NCI-H226 (cell line): ENCODE data around the gene COTL1.

ENCODE experiments used
- DNase-seq: peaks from one replicate; pipeline ENCODE4 v3.0.0-alpha.2; 2015

The COTL1 gene

GRCh38 chr16:84613408-84614072 lies 4.3 kb downstream of the COTL1 start:
- DNase-seq, result no peak

GRCh38 chr16:84612686-84613085 lies 5.2 kb downstream of the COTL1 start:
- no peak for DNase-seq

DNA sequence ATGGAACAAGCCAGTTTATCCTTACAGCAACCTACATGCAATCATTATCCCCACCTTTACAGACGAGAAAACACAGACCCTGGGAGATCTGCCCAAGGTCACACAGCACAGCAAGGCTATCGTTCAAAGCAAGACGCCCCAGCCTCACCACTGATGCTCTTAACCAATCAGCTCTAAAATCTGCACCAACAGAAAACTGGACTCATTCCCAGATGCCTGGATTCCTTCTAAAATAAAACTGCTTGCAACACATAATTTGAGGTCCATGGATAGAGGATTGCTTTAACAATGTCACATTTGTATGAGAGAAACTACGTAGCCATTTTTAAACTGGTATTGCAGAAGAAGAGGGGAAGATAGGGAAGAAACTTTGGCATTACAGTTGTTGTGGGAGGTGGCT lies 6.8 kb downstream of the COTL1 start:
- DNase-seq, result no peak

- DNase-seq, result no peak
These were observed 7.5 kb downstream of the COTL1 start for GRCh38 chr16:84610376-84610775.

GRCh38 chr16:84609563-84610177 lies 8.2 kb downstream of the COTL1 start:
- DNase-seq, result no peak

DNA sequence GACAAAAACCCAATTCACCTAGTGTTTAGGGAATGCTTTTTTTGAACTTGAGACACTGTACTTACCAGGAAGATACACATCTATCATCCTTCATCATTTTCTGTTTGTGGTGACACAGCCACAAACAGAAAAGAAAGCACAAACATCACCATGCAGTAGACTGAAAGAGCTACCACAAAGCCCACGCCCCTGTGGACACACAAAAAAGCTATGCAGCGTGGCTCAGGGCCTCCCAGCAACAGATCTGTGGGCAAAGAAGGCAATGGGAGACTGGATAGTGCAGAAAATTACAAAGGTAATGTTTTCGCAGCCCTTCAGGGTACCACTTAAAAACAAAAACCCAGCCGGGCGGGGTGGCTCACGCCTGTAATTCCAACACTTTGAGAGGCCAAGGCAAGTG lies 9.6 kb downstream of the COTL1 start:
- DNase-seq, result no peak

GRCh38 chr16:84607694-84608093 lies 10.2 kb downstream of the COTL1 start:
- no peak for DNase-seq

DNA sequence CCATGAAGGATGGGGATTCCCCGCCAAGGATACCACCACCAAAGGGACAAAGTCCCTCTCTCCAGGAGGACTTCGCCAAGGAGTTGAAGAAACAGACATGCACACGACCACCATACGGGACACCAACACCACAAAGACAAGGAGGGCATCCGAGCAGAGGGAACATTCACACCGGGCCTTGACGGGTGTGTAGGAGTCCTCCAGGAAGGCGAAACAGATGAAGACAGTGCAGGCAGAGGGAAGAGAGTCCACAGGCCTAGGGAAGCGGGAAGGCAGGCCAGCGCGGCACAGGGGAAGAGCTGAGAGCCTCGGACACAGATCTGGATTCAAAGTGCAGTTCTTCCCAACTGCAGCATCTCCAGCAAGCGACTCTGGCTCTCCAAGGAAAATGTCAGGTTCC lies 10.8 kb downstream of the COTL1 start:
- no peak for DNase-seq

DNA sequence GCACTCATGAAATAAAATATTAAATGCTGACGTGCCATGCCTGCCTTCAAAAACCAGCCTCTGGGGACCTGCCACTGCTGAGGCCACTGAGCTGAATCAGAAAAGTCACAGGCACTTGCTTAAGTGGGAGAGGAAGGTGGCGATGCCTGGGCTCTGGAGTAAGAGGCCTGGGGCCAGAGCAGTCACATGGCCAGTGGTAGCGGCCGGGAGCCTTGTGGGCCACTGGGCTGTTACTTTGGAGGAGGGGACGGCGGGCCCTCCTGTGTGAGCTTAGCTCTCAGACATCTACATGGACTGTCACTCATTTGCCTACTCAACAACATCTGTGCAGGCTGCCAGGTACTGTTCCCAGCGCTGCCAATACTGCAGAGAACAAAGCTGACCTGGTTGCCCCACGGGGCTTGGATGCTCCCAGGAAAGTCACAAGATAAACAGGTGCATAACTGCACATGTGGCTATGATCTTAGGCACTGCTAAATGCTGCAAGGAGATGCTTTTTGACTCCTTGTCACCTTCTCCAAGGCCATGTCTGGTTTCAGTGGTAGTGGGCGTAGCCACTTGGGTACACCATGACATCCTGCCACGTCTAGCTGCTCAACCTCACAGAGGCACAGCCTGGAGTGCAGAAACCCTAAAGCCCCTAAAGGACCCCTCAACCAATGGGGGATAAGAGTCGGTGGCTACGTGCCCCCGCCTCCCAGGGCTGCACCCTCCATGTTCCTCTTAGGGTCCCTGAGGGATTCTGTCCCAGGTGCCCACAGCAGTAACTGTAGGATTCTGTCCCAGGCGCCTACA lies 11.6 kb downstream of the COTL1 start:
- DNase-seq, result no peak

GRCh38 chr16:84605339-84605848 lies 12.5 kb downstream of the COTL1 start:
- DNase-seq, result no peak

DNA sequence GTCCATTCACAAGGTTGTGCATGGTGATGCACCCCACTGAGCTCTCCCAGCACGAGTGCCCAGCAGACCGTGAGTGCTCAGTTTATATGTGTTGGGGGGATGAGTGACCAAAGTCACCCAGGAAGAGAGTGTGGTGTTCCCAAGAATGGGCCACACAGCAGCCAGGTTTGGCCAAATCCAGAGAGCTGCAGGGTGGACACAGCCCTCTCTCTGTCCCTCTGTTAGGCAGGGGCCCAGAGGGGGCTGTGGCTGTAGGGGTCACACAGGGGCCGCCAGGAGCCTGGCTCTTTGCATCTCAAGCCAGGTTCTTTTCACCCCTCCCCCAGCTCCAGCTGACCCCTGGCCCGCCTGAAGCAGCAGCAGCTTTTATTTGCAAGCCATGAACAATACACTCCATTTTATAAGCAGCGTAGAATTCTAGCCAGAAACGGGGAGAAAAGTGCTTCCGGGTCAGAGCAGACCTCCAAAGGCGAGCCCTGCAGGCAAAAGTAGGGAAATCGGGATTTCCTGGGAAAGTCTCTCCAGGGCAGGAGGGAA lies 13.3 kb downstream of the COTL1 start:
- DNase-seq, result no peak

DNA sequence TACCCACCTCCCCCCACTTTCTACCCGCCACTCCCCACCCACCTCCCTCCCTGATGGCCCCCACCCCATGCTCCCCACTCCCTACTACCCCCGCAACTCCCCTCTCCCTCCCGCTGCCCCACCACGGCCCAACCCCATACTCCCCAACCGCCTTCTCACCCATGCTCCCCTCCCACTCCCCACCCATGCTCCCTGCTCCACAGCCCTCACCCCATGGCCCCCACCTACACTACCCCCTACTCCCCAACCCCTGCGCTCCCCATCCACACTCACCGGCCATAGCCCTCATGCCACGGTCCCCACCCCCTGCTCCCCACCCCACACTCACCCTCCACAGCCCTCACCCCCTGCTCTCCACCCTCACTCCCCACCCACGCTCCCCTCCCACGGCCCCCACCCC lies 13.9 kb downstream of the COTL1 start:
- no peak for DNase-seq

GRCh38 chr16:84603140-84603816 lies 14.6 kb downstream of the COTL1 start:
- DNase-seq, result peak; percentile 96

- DNase-seq, result no peak
These were observed 17.3 kb downstream of the COTL1 start for GRCh38 chr16:84600343-84601229.

DNA sequence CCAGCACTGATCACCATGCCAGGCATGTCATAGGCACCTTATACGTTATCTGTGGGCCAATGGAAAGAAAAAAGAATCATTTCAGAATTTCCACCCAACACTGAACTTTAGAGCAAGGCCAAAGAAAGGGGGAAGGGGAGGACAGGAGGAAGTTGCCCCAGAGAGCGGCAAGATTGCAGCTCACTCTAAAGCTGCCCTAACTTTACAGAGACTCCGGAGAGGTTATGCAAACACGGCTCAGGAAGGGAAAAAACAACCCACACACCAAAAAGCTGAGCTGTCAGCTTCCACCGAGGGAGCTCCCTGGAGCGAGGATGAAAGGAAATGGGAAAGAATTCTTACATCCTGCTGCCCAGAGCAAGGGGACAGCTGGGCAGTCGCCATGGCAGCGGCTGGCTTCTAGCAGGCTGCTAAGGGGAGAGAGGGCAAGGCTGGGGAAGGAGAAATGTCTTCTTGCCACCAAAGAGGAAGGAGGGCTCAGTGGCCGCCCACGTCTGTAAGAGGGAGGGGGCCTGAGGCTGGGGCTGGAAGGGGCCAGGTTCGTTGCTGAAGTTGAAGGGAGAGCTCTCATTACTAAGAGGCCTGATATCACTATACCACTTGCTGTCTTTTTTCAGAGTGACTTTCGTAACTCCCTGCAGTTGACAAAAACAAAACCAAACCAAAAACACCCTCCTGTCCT lies 18.2 kb downstream of the COTL1 start:
- DNase-seq, result peak; percentile 67

- no peak for DNase-seq
These were observed 19.5 kb downstream of the COTL1 start for GRCh38 chr16:84598360-84598759.

DNA sequence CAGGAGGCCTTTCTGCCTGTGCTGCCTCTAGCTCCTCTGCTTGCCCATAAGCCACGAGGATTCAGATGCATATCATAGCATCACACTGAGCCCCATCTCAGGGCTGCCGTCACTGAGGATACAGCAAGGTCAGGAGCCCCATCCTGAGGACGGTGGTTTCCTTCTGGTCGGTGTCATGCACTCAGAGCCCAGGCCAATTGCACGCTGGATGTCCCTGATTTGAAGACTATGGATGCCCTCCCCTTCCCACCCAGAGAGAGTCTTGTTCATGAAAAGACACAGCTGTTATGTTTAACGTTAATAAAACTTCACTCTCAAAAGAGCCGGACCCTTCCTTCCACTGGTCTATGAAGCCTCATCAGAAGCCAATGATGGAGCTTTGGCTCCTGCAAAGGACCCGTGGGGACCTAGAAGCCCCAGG lies 19.9 kb downstream of the COTL1 start:
- DNase-seq, result no peak

- DNase-seq, result no peak
These were observed 20.4 kb downstream of the COTL1 start for GRCh38 chr16:84597528-84597896.

DNA sequence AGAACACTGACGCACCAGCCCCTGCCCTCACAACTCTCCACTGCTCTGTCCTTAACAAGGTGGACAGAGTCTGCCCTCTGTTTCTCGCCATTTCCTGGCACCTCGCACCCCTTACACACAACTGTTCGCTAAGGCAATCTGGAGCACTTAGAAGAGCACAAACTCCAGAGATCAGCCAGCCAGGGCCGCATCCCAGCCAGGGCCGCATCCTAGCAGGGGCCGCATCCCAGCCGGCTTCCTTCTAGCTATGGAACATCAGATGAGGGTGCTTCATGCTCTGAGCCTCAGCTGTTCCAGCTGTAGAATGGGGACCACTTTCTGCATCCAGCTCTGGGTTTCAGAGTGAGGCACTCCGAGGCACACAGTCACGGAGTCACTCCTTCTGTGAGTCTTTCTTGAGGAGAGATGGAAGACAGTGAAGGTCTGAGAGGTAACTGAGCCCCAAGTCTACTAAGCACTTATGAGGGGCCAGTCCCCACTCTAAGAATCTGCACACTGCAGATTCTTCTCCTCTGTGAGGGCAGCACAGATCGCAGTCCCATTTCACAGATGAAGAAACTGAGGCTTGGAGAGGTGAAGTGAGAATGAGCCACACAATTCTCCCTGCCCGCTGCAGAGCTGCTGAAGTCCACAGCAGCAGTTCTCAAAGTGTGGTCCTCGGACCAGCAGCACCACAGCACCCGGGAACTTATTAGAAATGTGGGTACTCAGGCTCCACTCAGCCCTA lies 20.9 kb downstream of the COTL1 start:
- DNase-seq, result no peak

- no peak for DNase-seq
These were observed 21.7 kb downstream of the COTL1 start for GRCh38 chr16:84596161-84596560.

- DNase-seq, result no peak
These were observed 22.8 kb downstream of the COTL1 start for GRCh38 chr16:84595052-84595481.
